ENCODE measurements around the gene USP10.

GRCh38 chr16:84754353-84754856 lies 54.6 kb downstream of the USP10 start:
- TF ChIP-seq CTCF (conservative IDR thresholded peaks at IDR 0.05 in 1 of 2, IDR thresholded peaks at IDR 0.05 in 1 of 2; ENCODE audit: low read depth in 1 of 2, low read length in 2 of 2): peak; percentile 71 to 74
- TF ChIP-seq EZH2 (IDR thresholded peaks at IDR 0.05; ENCODE audit: low read length, missing control alignments): no peak
